GM11168 (cell line): ENCODE measurements around the gene SP8.

Experiments used
- in situ Hi-C: fragments of 300-500 bp; cut with MboI; formaldehyde crosslinking; loops from one replicate; pipeline ENCODE4 v1.12.0; 2022; ENCODE audit warnings: low sequenced_read_pairs; ENCODE audit not compliant: unreplicated experiment

Gene SP8

GRCh38 chr7:20776942-20777341 lies 9.7 kb downstream of the SP8 start:
- in situ Hi-C loops = no loop called here

- in situ Hi-C loops = no loop called here
Measured at GRCh38 chr7:20776214-20776911, 10.3 kb downstream of the SP8 start.

GRCh38 chr7:20754001-20754400 lies 32.7 kb downstream of the SP8 start:
- in situ Hi-C loops = no loop called here

GRCh38 chr7:20749906-20750305 lies 36.8 kb downstream of the SP8 start:
- in situ Hi-C loops = no loop called here

GRCh38 chr7:20748853-20749252 lies 37.8 kb downstream of the SP8 start:
- in situ Hi-C loops = no loop called here

- in situ Hi-C loops = no loop called here
Measured at GRCh38 chr7:20747001-20747400, 39.7 kb downstream of the SP8 start.

GRCh38 chr7:20745702-20746101 lies 41.0 kb downstream of the SP8 start:
- in situ Hi-C loops = no loop called here

GRCh38 chr7:20744954-20745446 lies 41.7 kb downstream of the SP8 start:
- in situ Hi-C loops = no loop called here

GRCh38 chr7:20742913-20743312 lies 43.8 kb downstream of the SP8 start:
- in situ Hi-C loops = no loop called here

- in situ Hi-C loops = no loop called here
Measured at GRCh38 chr7:20741801-20742200, 44.9 kb downstream of the SP8 start.

GRCh38 chr7:20738518-20739481 lies 47.9 kb downstream of the SP8 start:
- in situ Hi-C loops = no loop called here

- in situ Hi-C loops = no loop called here
Measured at GRCh38 chr7:20737840-20738448, 48.7 kb downstream of the SP8 start.

GRCh38 chr7:20735346-20736065 lies 51.2 kb downstream of the SP8 start:
- in situ Hi-C loops = no loop called here
